Calu3 (cell line): ENCODE measurements around the gene ZNF581. TPM values are rescaled to one million over a fixed set of nuclear protein-coding genes. Genes with fewer than 3 reads are reported as not detected.

Source experiments
- BruUV-seq: library from RNA; stranded (reverse); fragments of 400-500 nt; replicated peaks from 2 replicates; lab custom pipeline; 2021; lab: Mats Ljungman, UMichigan
- CTCF ChIA-PET: fragments of 300-600 bp; sonication (Branson Sonifier 250); formaldehyde crosslinking; loops from one replicate; lab custom pipeline; 2022; ENCODE audit warnings: antibody characterized with exemption; lab: Charles Lee
- DNase-seq: peaks from one replicate; pipeline ENCODE4 v3.0.0; 2022
- H3K27ac Mint-ChIP-seq: one replicate; pipeline ENCODE4 v1.8.0; 2022; ENCODE audit warnings: mixed read lengths; ENCODE audit not compliant: unreplicated experiment
- H3K27me3 Mint-ChIP-seq: one replicate; pipeline ENCODE4 v1.8.0; 2022; ENCODE audit warnings: mixed read lengths; ENCODE audit not compliant: unreplicated experiment
- H3K36me3 Mint-ChIP-seq: one replicate; pipeline ENCODE4 v1.8.0; 2022; ENCODE audit warnings: mild to moderate bottlenecking, moderate library complexity, mixed read lengths; ENCODE audit not compliant: insufficient read depth, unreplicated experiment
- H3K4me1 Mint-ChIP-seq: one replicate; pipeline ENCODE4 v1.8.0; 2022; ENCODE audit warnings: mild to moderate bottlenecking, low read depth, mixed read lengths; ENCODE audit not compliant: unreplicated experiment
- H3K4me3 Mint-ChIP-seq: one replicate; pipeline ENCODE4 v1.8.0; 2022; ENCODE audit warnings: mild to moderate bottlenecking, low read depth, moderate library complexity, mixed read lengths; ENCODE audit not compliant: unreplicated experiment
- H3K9me3 Mint-ChIP-seq: one replicate; pipeline ENCODE4 v1.8.0; 2022; ENCODE audit warnings: low read depth, mixed read lengths; ENCODE audit not compliant: unreplicated experiment
- intact Hi-C: fragments of 100-400 bp; cut with micrococcal nuclease; formaldehyde crosslinking; loops from one replicate; pipeline ENCODE4 v1.10.0; 2022; ENCODE audit not compliant: unreplicated experiment
- total RNA-seq: library from RNA; stranded (reverse); gene quantifications from 2 replicates; pipeline ENCODE4 v1.2.3, GENCODE V29; 2022
- TF ChIP-seq, protein P1 (sequence below): fragments of 200-600 bp; IDR thresholded peaks from one replicate; pipeline ENCODE4 v1.8.0; 2022; ENCODE audit warnings: antibody characterized with exemption; ENCODE audit not compliant: unreplicated experiment

ZNF581 gene
- total RNA-seq, 1 experiment from 2014 or later, result 33.1 TPM

DNA sequence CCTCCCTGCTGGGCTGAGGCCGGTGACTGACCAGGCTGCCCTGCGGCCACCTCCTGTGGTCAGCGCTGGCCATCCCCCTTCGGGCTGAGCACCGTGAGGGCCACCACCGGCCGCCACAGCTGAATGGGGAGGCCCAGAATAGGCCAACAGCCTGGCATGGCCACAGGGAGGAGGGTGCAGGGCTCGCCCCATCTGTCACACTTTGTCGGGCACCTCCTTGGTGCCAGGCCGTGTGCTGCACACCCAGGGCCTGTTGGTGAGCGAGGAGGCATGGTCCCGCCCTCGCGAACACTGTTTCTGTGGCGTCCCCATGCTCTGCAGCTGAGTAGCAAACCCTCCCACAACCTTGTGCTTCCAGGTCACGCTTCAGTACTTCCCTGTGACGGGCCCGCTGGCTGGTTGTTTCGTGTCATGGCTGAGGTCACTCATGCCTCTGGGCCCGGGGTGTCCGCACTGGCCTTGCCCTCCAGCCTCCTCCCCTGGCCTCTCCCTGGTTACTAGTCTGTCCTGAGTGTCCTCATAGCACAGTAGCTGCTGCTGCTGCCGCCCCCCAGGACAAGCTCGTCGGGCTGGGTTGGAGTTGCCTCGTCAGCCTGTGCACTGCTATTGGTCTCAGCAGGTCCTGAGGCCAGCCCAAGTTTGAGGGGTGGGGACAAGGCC is 46.8 kb downstream of the ZNF581 start:
- CTCF ChIA-PET, result no interaction called here
- H3K9me3 Mint-ChIP-seq, result no peaks in the 10 kb centered on the region
- H3K4me1 Mint-ChIP-seq, result peaks cover 28% of the 10 kb centered on the region
- H3K4me3 Mint-ChIP-seq, result no peak overlapping the region
- DNase-seq, result no peak
- TF ChIP-seq, protein P1, sequence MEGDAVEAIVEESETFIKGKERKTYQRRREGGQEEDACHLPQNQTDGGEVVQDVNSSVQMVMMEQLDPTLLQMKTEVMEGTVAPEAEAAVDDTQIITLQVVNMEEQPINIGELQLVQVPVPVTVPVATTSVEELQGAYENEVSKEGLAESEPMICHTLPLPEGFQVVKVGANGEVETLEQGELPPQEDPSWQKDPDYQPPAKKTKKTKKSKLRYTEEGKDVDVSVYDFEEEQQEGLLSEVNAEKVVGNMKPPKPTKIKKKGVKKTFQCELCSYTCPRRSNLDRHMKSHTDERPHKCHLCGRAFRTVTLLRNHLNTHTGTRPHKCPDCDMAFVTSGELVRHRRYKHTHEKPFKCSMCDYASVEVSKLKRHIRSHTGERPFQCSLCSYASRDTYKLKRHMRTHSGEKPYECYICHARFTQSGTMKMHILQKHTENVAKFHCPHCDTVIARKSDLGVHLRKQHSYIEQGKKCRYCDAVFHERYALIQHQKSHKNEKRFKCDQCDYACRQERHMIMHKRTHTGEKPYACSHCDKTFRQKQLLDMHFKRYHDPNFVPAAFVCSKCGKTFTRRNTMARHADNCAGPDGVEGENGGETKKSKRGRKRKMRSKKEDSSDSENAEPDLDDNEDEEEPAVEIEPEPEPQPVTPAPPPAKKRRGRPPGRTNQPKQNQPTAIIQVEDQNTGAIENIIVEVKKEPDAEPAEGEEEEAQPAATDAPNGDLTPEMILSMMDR, result no peak
- BruUV-seq, result no TSS peak
- intact Hi-C loops, result no loop called here
- H3K27ac Mint-ChIP-seq, result no peak overlapping the region
- H3K27me3 Mint-ChIP-seq, result no peaks in the 10 kb centered on the region
- H3K36me3 Mint-ChIP-seq, result peaks cover 72% of the 10 kb centered on the region

- no peak for DNase-seq
- CTCF ChIA-PET, result no interaction called here
- Mint-ChIP-seq H3K4me3 (no peak overlapping the region), H3K36me3 (peaks cover 72% of the 10 kb centered on the region), H3K27ac (no peak overlapping the region), H3K27me3 (no peaks in the 10 kb centered on the region), H3K9me3 (no peaks in the 10 kb centered on the region), H3K4me1 (peaks cover 21% of the 10 kb centered on the region)
- BruUV-seq, result no TSS peak
- intact Hi-C loops, result no loop called here
- TF ChIP-seq, protein P1, result no peak
Observed at GRCh38 chr19:55690769-55691545, 47.5 kb downstream of the ZNF581 start.

- H3K4me3 Mint-ChIP-seq, result no peak overlapping the region
- no peaks in the 10 kb centered on the region for H3K27me3 Mint-ChIP-seq
- intact Hi-C loops, result no loop called here
- H3K27ac Mint-ChIP-seq, result no peak overlapping the region
- H3K9me3 Mint-ChIP-seq, result no peaks in the 10 kb centered on the region
- H3K4me1 Mint-ChIP-seq, result peaks cover 12% of the 10 kb centered on the region
- BruUV-seq, result no TSS peak
- H3K36me3 Mint-ChIP-seq, result peaks cover 73% of the 10 kb centered on the region
- CTCF ChIA-PET, result no interaction called here
- TF ChIP-seq, protein P1, result no peak
- DNase-seq, result no peak
Observed at GRCh38 chr19:55691561-55692481, 48.4 kb downstream of the ZNF581 start.

GRCh38 chr19:55692681-55693081 is 49.2 kb downstream of the ZNF581 start:
- Mint-ChIP-seq H3K4me1 (peaks cover 3% of the 10 kb centered on the region), H3K36me3 (peaks cover 73% of the 10 kb centered on the region), H3K4me3 (no peak overlapping the region), H3K27ac (no peak overlapping the region), H3K9me3 (no peaks in the 10 kb centered on the region), H3K27me3 (no peaks in the 10 kb centered on the region)
- intact Hi-C loops, result no loop called here
- TF ChIP-seq, protein P1, result no peak
- CTCF ChIA-PET, result no interaction called here
- no TSS peak for BruUV-seq
- no peak for DNase-seq
